ENCODE measurements around the gene COL18A1. TPM values are rescaled to one million over a fixed set of nuclear protein-coding genes. Genes with fewer than 3 reads are reported as not detected.

Gene COL18A1
- total and polyA plus RNA-seq, 2 of the 8 experiments (the other 6 are each of a cell fraction or from before 2014, with no cell fraction given), result 145 to 201 TPM

GRCh38 chr21:45506836-45507522 is 102.0 kb downstream of the COL18A1 start:
- Histone ChIP-seq H2AK5ac (ENCODE audit: low read depth, low read length) (no peak overlapping the region), H3K4ac (replicated peaks; ENCODE audit: insufficient read length, low read depth, low read length) (no peak overlapping the region), H3K79me2 (ENCODE audit: control insufficient read depth in 1 of 2, insufficient read depth in 2 of 2, low read length in 2 of 2) (no peaks in the 10 kb centered on the region), H4K91ac (replicated peaks; ENCODE audit: insufficient read length, low read length) (no peak overlapping the region), H4K5ac (ENCODE audit: insufficient read length, low read depth, low read length) (no peak overlapping the region), H2BK20ac (ENCODE audit: low read length) (no peak overlapping the region), H2BK120ac (replicated peaks; ENCODE audit: low read depth, low read length) (no peak overlapping the region), H3K56ac (replicated peaks; ENCODE audit: insufficient read length, low read depth, low read length) (no peak overlapping the region), H3K9me3 (ENCODE audit: insufficient read depth in 2 of 2, low read depth in 1 of 2, low read length in 1 of 2) (no peaks in the 10 kb centered on the region), H3K4me2 (ENCODE audit: insufficient read depth in 1 of 2, low read depth in 2 of 2, low read length in 2 of 2) (no peak overlapping the region), H3K4me3 (ENCODE audit: extremely low read depth in 1 of 4, insufficient read depth in 2 of 4, low read depth in 3 of 4, low read length in 4 of 4) (no peak overlapping the region), H2AFZ (ENCODE audit: low read length) (no peak overlapping the region), H3K23ac (ENCODE audit: insufficient read length) (no peak overlapping the region), H3K9ac (replicated peaks in 1 of 4; ENCODE audit: extremely low read depth in 1 of 4, low read depth in 3 of 4, low read length in 3 of 4) (no peak overlapping the region), H4K8ac (ENCODE audit: extremely low read depth, insufficient read depth, low read length) (no peak overlapping the region; the same call in 1 of the 2 replicates), H3K27ac (ENCODE audit: low read depth, low read length) (no peak overlapping the region), H3K23me2 (ENCODE audit: low read depth, low read length) (peaks cover 6% of the 10 kb centered on the region; the same call in 1 of the 2 replicates), H3K36me3 (ENCODE audit: control insufficient read depth in 2 of 4, insufficient read depth in 4 of 4, low read length in 3 of 4) (peaks cover 0 to 41% (median 4%) of the 10 kb centered on the region in 4 experiments; a peak in 5 of 8 replicates), H3K18ac (ENCODE audit: extremely low read depth, low read length) (no peak overlapping the region), H2BK5ac (ENCODE audit: low read depth, low read length) (no peak overlapping the region), H3K27me3 (replicated peaks in 1 of 4; ENCODE audit: control insufficient read depth in 3 of 4, extremely low read depth in 1 of 4, insufficient read depth in 3 of 4, low read length in 3 of 4) (no peaks in the 10 kb centered on the region), H4K20me1 (replicated peaks in 1 of 2; ENCODE audit: control insufficient read depth in 1 of 2, insufficient read depth in 2 of 2, low read length in 2 of 2) (peaks cover 2 to 15% of the 10 kb centered on the region in 2 experiments), H3K4me1 (replicated peaks in 1 of 4; ENCODE audit: control insufficient read depth in 3 of 4, insufficient read depth in 4 of 4, low read length in 3 of 4) (no peaks in the 10 kb centered on the region; a peak in 1 of 7 replicates), H2BK15ac (ENCODE audit: low read length) (no peak overlapping the region), H3K79me1 (ENCODE audit: low read depth, low read length) (no peaks in the 10 kb centered on the region), H2BK12ac (ENCODE audit: low read depth, low read length) (no peak overlapping the region), H3K14ac (ENCODE audit: insufficient read length) (no peak overlapping the region)
- 86% methylated on average over 5 of the region's 13 CpGs; no CpG with 5 or more reads in 1 of the 2 experiments for whole genome bisulfite sequencing, 2 experiments (ENCODE audit: extremely low coverage in 1 of 2, insufficient coverage in 1 of 2, insufficient read length in 1 of 2, insufficient replicate concordance in 2 of 2, low coverage in 1 of 2, low lambda C conversion rate in 2 of 2, missing lambda C conversion rate in 1 of 2)
- FAIRE-seq (no peak), DNase-seq (ENCODE audit: low read depth in 1 of 2, low spot score in 2 of 2) (no peak)
- TF ChIP-seq NANOG (IDR thresholded peaks at IDR 0.05; ENCODE audit: insufficient read depth, low read depth, low read length, poor library complexity, severe bottlenecking) (no peak), RBBP5 (IDR thresholded peaks at IDR 0.05; ENCODE audit: borderline replicate concordance, low read depth, low read length) (no peak), FOSL1 (IDR thresholded peaks at IDR 0.05; ENCODE audit: insufficient read depth, low read depth, low read length) (no peak), MAX (IDR thresholded peaks at IDR 0.05) (no peak), CEBPB (IDR thresholded peaks at IDR 0.05; ENCODE audit: low read depth, low read length) (no peak), CHD1 (IDR thresholded peaks at IDR 0.05; ENCODE audit: low read depth, low read length) (no peak), PHF8 (conservative IDR thresholded peaks at IDR 0.05; ENCODE audit: low read depth, low read length) (no peak), BACH1 (IDR thresholded peaks at IDR 0.05; ENCODE audit: low read length) (no peak), POLR2AphosphoS5 (IDR thresholded peaks at IDR 0.05; ENCODE audit: low read depth, low read length) (no peak), SIN3A (conservative IDR thresholded peaks at IDR 0.05 in 1 of 2, IDR thresholded peaks at IDR 0.05 in 1 of 2; ENCODE audit: low read depth in 1 of 2, low read length in 2 of 2) (no peak)
- CTCF ChIA-PET (ENCODE audit: partially characterized antibody), result interaction anchor here (1.0 to 1.3 kb wide), 2 partner anchors 12 to 24 kb away, joined by 3 read pairs; no protein-coding TSS in a partner anchor
- POLR2A ChIA-PET (ENCODE audit: partially characterized antibody), result interaction anchor here (0.9 to 1.5 kb wide), 3 partner anchors 12 to 48 kb away, joined by 3 to 6 read pairs (median 4); no protein-coding TSS in a partner anchor

Measured in H1 (cell line).